Measurements from ENCODE around the gene GDF15. TPM values are rescaled to one million over a fixed set of nuclear protein-coding genes. Genes with fewer than 3 reads are reported as not detected.
"Not testable (repeated sequence)": the region's sequence is repeated elsewhere in the genome, so short reads cannot be mapped to it uniquely, and the experiment has no call there.

Gene GDF15, protein sequence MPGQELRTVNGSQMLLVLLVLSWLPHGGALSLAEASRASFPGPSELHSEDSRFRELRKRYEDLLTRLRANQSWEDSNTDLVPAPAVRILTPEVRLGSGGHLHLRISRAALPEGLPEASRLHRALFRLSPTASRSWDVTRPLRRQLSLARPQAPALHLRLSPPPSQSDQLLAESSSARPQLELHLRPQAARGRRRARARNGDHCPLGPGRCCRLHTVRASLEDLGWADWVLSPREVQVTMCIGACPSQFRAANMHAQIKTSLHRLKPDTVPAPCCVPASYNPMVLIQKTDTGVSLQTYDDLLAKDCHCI
- total RNA-seq = 1 to 10 TPM in 1 of 2 donors, under 1 TPM in 1; 0.50 to 1.5 TPM
- long read RNA-seq = 0 reads

- ATAC-seq (peak in 1 of 2 donors; percentile 35), DNase-seq (peak; percentile 56)
- intact Hi-C loops (cut with DNase I) = no loop called here
These were observed at the start of gene GDF15 for GRCh38 chr19:18385675-18386542. TSS of gene GDF15 (plus strand) at chr19:18386158. CDS start at chr19:18386190, 32 bp downstream.

- DNase-seq = no peak
- ATAC-seq = no peak
- intact Hi-C loops (cut with DNase I) = no loop called here
These were observed 47.4 kb upstream of the GDF15 start for GRCh38 chr19:18338541-18338940.

DNA sequence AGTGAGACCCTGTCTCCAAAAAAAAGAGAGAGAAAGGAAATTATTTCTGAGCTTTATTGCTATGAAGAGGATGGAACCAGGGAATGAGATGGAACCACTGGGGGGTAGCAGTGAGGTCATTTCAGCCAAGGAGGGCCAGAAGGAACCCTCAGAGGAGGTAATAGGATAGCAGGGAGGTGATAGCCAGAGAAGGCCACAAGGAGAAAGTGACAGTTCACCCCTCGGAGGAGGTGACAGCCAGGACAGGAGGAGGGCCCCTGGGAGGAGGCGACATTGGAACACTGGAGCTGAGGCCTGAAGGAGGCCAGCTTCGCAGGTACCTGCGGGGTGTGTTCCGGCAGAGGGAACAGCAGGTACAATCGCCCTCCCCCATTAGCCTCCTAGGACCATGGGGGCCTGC is 46.2 kb upstream of the GDF15 start:
- ATAC-seq (peak in 1 of 2 donors; percentile 11), DNase-seq (no peak)
- intact Hi-C loops (cut with DNase I) = loop anchor here in 1 of 2 donors (5.0 kb wide), 1 partner anchor 73 kb away; no protein-coding TSS in a partner anchor

DNA sequence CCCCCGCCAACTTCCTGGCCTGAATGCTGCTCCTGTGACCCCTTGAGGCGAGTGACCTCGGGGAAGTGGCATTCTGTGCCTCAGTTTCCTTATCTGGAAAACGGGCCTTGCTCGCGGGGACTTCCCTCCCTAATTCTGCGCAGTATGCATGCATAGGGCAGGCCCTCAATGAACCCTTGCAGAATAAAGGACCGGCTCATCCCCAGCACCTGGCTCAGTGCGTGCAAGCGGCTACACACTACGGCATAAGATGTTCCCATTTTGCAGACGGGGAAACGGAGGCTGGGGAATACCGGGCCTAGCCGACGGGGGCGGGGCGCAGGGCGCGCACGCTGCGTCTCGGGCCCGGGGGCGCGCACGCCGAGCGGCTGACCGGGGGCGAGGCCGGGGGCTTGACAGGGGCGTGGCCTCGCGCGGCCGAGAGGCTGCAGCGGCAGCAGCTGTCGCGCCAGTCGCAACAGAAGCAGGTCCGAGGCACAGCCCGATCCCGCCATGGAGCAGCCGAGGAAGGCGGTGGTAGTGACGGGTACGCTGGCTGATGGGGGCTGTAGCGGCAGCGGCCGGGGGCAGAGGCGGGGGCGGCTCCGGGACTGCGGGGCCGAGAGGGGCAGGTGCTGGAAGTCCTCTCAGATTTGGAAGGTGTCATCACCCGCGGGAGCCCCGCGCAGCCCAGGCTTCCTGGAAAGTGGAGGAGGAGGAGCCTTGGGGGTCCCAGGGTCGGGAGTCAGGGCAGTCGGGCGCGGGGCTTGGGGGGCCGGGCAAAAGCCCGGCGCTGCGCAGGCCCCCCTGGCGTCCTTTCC is 45.6 kb upstream of the GDF15 start, which contains the start of gene PGPEP1:
TSS of gene PGPEP1 (plus strand) at position 409 of the 800 bp plus-strand sequence. CDS start at position 493, 84 bp downstream.
- DNase-seq (peak; percentile 80), ATAC-seq (peak; percentile 93 to 95)
- intact Hi-C loops (cut with DNase I) = loop anchor here in 1 of 2 donors (5.0 kb wide), 1 partner anchor 72 kb away; no protein-coding TSS in a partner anchor

DNA sequence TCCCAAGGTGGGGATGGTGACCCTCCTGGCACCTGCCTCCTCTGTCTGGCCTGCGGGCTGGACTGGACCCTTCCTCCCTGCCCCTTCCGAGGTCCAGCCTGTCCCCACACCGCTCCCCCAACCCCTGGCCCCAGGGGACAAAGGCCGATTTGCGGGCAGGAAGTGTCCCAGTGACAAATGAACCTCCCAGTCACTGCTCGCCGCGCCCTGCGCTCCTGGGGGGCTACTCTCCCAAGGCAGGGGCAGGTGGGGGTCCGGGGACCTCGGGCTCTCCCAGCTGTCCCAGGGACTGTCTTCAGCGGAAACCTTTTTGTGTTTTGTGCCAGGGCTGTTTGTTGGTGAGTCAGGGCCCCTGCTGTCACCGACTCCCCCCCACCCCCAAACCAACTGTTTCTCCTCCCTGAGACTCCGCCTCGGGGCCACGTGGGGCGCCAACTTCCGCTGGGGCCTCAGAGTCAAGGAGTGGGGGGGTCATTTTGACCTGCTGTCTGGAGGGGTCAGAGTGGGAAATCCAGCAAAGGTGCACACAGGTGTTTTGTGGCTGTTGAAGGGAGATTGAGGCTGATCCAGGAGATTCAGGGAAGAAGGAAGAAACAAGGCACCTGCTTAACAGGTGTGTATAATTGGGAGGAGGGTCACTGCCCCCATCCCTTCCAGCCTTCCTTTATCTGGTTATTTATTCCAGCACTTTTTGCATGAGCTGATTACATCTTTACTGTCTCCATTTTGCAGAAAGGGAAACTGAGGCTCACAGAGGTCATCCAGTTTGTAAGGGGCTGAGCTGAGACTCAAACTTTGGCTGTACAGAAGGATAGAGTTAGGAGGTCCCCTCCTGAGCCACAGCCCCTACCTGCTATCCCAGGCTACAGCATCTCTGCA is 44.7 kb upstream of the GDF15 start:
- peak; percentile 54 to 60 for ATAC-seq
- intact Hi-C loops (cut with DNase I) = loop anchor here in 1 of 2 donors (5.0 kb wide), 1 partner anchor 71 kb away; no protein-coding TSS in a partner anchor
- DNase-seq = peak; percentile 67

DNA sequence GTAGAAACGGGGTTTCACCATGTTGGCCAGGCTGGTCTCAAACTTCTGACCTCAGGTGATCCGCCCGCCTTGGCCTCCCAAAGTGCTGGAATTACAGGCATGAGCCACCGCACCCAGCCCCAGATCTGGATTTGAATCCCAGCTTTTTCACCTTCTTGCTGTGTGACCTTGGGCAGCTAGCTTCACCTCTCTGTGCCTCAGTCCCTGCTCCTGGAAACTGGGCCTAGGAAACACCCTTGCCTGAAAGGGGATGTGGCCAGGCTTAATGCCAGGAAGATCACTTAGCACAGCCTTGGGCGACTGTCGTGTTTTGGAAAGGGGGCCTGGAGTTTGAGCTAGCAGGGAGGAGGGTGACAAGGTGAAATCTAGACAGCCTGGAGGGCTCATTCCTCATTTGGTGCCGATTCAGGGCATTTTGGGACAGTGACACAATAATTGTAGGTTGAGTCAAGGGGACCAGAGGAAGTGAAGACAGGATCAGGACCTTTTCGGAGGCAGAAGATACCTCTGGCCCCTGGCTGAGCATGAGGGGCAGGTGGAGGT is 43.8 kb upstream of the GDF15 start:
- ATAC-seq = no peak
- intact Hi-C loops (cut with DNase I) = loop anchor here in 1 of 2 donors (5.0 kb wide), 1 partner anchor 70 kb away; no protein-coding TSS in a partner anchor

GRCh38 chr19:18344582-18344950 is 41.4 kb upstream of the GDF15 start:
- intact Hi-C loops (cut with DNase I) = loop anchor here in 1 of 2 donors (5.0 kb wide), 1 partner anchor 68 kb away; no protein-coding TSS in a partner anchor
- no peak for ATAC-seq
- no peak for DNase-seq

More for the DNA sequence above, 43.8 kb upstream of the GDF15 start:
- DNase-seq = no peak

- intact Hi-C loops (cut with DNase I) = no loop called here
- ATAC-seq (no peak), DNase-seq (no peak)
These were observed 40.7 kb upstream of the GDF15 start for GRCh38 chr19:18345296-18345695.

GRCh38 chr19:18346091-18346490 is 39.9 kb upstream of the GDF15 start:
- intact Hi-C loops (cut with DNase I) = no loop called here
- no peak for ATAC-seq
- no peak for DNase-seq

DNA sequence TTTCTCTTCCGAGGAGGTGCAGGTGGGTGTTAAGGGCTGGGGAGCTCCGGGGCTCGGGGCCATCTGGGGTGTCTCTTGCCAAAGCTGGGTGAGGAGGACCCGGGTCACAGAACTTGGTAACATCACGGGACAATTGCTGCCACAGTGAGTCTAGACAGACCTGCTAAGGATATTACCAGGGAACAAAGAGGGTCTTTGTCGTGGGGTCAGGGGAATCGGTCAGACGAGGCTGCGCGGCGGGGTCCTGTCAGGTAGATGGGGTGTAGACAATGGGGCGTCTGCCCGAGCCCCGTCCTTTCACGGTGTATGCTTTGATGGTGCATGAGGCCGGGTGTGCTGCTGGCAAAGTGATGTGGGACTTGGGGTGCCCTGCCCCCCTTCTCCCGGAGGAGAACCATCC is 37.8 kb upstream of the GDF15 start:
- ATAC-seq (no peak), DNase-seq (no peak)
- intact Hi-C loops (cut with DNase I) = loop anchor here in 1 of 2 donors (2.0 kb wide), 1 partner anchor 63 kb away; no protein-coding TSS in a partner anchor

DNA sequence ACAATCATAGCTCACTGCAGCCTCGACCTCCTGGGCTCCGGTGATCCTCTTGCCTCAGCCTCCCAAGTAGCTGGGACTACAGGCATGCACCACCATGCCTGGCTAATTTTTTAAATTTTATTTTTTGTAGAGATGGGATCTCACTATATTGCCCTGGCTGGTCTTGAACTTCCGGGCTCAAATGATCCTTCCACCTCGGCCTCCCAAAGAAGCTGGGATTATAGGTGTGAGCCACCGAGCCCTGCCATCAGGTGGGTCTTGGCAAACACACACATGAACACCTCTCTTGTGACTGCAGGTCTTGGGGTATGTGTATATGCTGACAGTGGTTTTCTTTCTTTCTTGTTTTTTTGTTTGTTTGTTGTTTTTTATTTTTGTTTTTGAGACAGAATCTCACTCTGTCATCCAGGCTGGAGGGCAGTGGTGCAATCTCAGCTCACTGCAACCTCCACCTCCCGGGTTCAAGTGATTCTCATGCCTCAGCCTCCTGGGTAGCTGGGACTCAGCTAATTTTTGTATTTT is 37.1 kb upstream of the GDF15 start:
- intact Hi-C loops (cut with DNase I) = loop anchor here in 1 of 2 donors (2.0 kb wide), 1 partner anchor 62 kb away; no protein-coding TSS in a partner anchor
- ATAC-seq, DNase-seq: not testable (repeated sequence)

DNA sequence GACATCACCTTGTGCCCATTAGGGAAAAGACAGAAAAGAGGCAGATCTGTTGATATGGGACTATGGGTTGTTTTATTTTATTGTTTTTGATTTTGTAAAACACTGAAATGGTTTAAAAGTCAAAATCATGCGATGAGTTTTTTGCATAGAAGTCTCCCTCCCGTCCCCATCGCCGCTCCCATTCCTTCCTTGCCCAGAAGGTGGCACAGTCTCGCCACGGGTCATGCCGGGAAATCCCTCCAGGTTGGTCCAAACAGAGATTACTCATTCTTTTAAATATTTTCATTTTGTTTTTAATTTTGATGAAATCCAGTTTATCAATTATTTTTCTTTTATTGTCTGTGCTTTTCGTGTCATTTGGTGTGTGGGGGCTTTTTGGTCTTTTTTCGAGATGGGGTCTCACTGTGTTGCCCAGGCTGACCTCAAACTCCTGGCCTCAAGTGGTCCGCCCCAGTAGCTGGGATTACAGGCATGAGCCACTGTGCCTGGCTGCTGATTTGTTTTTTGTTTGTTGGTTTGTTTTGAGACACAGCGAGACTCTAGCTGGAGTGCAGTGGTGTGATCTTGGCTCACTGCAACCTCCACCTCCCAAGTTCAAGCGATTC is 36.3 kb upstream of the GDF15 start:
- DNase-seq (peak; percentile 55), ATAC-seq (peak in 1 of 2 donors; percentile 71)
- intact Hi-C loops (cut with DNase I) = loop anchor here (2.0 to 5.0 kb wide), 2 partner anchors 43 to 61 kb away; no protein-coding TSS in a partner anchor

DNA sequence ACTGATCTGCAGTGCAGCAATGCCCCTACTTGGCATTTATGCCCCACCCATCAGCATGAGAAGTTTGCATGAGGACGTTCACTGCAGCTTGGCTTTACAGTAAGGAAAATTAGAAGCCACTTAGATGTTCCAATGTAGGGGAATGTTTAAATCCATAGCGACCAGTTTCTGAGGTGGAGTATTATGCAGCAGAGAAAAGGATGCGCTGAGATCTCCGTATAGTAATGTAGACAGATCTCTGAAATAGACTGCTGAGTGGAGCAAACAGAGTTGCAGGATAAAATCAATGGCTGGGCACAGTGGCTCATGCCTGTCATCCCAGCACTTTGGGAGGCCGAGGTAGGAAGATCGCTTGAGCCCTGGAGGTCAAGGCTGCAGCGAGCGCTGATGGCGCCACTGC is 35.5 kb upstream of the GDF15 start:
- no peak for ATAC-seq
- intact Hi-C loops (cut with DNase I) = loop anchor here in 1 of 2 donors (5.0 kb wide), 1 partner anchor 42 kb away; no protein-coding TSS in a partner anchor

DNA sequence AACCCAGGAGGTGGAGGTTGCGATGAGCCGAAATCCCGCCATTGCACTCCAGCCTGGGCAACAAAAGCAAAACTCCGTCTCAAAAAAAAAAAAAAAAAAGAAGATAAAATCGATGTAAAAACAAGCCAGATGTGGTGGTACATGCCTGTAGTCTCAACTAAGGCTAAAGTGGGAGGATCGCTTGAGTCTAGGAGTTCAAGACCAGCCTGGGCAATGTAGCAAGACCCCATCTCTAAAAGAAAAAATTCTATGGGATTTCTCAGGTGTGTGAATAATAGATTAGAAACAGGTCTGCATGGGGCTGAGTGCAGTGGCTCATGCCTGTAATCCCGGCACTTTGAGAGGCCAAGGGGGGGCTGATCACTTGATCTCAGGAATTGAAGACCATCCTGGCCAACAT is 34.4 kb upstream of the GDF15 start:
- ATAC-seq = no peak
- no peak for DNase-seq
- intact Hi-C loops (cut with DNase I) = loop anchor here in 1 of 2 donors (5.0 kb wide), 1 partner anchor 41 kb away; no protein-coding TSS in a partner anchor

More for the DNA sequence above, 35.5 kb upstream of the GDF15 start:
- no peak for DNase-seq

GRCh38 chr19:18353378-18354005 is 32.5 kb upstream of the GDF15 start:
- DNase-seq (no peak), ATAC-seq (no peak)
- intact Hi-C loops (cut with DNase I) = loop anchor here in 1 of 2 donors (5.0 kb wide), 1 partner anchor 39 kb away; no protein-coding TSS in a partner anchor

- not testable (repeated sequence) for ATAC-seq
These were observed 31.2 kb upstream of the GDF15 start for GRCh38 chr19:18354743-18355142.

More at GRCh38 chr19:18354743-18355142, 31.2 kb upstream of the GDF15 start:
- not testable (repeated sequence) for DNase-seq
- intact Hi-C loops (cut with DNase I) = loop anchor here in 1 of 2 donors (5.0 kb wide), 1 partner anchor 38 kb away; no protein-coding TSS in a partner anchor
